Smooth muscle cell (in vitro differentiated cells): ENCODE measurements around the gene KIF5C. TPM values are rescaled to one million over a fixed set of nuclear protein-coding genes. Genes with fewer than 3 reads are reported as not detected.

Experiments used
- DNase-seq: peaks from one replicate; lab custom pipeline; 2025; ENCODE audit not compliant: unreplicated experiment; lab: John Stamatoyannopoulos, UW
- H2AFZ ChIP-seq: fragments of 200-600 bp; sonication (generic); 2 replicates; pipeline ENCODE4 v1.6.0; 2016; ENCODE audit warnings: antibody characterized with exemption, low read depth, mild to moderate bottlenecking
- H3F3A ChIP-seq: fragments of 200-600 bp; sonication (generic); 2 replicates; pipeline ENCODE4 v1.6.0; 2017; ENCODE audit warnings: antibody characterized with exemption, low read depth
- H3K27ac ChIP-seq: fragments of 200-600 bp; sonication (generic); 2 replicates; pipeline ENCODE4 v1.5.1; 2016; ENCODE audit warnings: low read depth, mild to moderate bottlenecking
- H3K27me3 ChIP-seq: fragments of 200-600 bp; sonication (generic); 2 replicates; pipeline ENCODE4 v1.6.1; 2016; ENCODE audit warnings: low read depth, mild to moderate bottlenecking
- H3K36me3 ChIP-seq: fragments of 200-600 bp; sonication (generic); 2 replicates; pipeline ENCODE4 v1.5.1; 2016; ENCODE audit warnings: low read depth
- H3K4me1 ChIP-seq: fragments of 200-600 bp; sonication (generic); 2 replicates; pipeline ENCODE4 v1.5.1; 2016; ENCODE audit warnings: low read depth
- H3K4me2 ChIP-seq: fragments of 200-600 bp; sonication (generic); 2 replicates; pipeline ENCODE4 v1.6.0; 2016; ENCODE audit warnings: mild to moderate bottlenecking
- H3K4me3 ChIP-seq: fragments of 200-600 bp; sonication (generic); 2 replicates; pipeline ENCODE4 v1.5.1; 2016; ENCODE audit warnings: mild to moderate bottlenecking
- H3K79me2 ChIP-seq: fragments of 200-600 bp; sonication (generic); 2 replicates; pipeline ENCODE4 v1.6.0; 2016; ENCODE audit warnings: low read depth, mild to moderate bottlenecking
- H3K9ac ChIP-seq: fragments of 200-600 bp; sonication (generic); 2 replicates; pipeline ENCODE4 v1.6.0; 2016; ENCODE audit warnings: low read depth
- H3K9me3 ChIP-seq: fragments of 200-600 bp; sonication (generic); replicated peaks from 2 replicates; pipeline ENCODE4 v1.5.1; 2016; ENCODE audit warnings: low read depth
- H4K20me1 ChIP-seq: fragments of 200-600 bp; sonication (generic); 2 replicates; pipeline ENCODE4 v1.6.0; 2016; ENCODE audit warnings: low read depth
- CTCF ChIP-seq: fragments of 200-600 bp; sonication (generic); IDR thresholded peaks from 2 replicates; pipeline ENCODE4 v1.5.1; 2017; ENCODE audit warnings: borderline replicate concordance, mild to moderate bottlenecking, antibody characterized with exemption; ENCODE audit not compliant: insufficient read depth, poor library complexity, severe bottlenecking
- WGBS: methylation state at CpG from one replicate; pipeline ENCODE4 v1.1.7; 2016; ENCODE audit warnings: low lambda C conversion rate; 5-methylcytosine and 5-hydroxymethylcytosine counted together
- polyA plus RNA-seq: library from polyadenylated mRNA; unstranded; fragments of >200 nt; fragmentation: Nextera tagmentation; extraction: Ambion mirVana; gene quantifications from 2 replicates; pipeline ENCODE4 v1.2.1, GENCODE V29; 2016
- total RNA-seq: library from RNA; depleted of rRNA; stranded (reverse); fragments of >200 nt; gene quantifications from 2 replicates; pipeline ENCODE4 v1.2.3, GENCODE V29; 2014

KIF5C gene
- total and polyA plus RNA-seq, 2 experiments from 2014 or later = 0.09 to 1.4 TPM

- no peaks in the 10 kb centered on the region for H3F3A ChIP-seq
- no peak for TF ChIP-seq CTCF
- no peaks in the 10 kb centered on the region for H3K79me2 ChIP-seq
- H3K9me3 ChIP-seq = no peaks in the 10 kb centered on the region
- no peak overlapping the region for H3K27ac ChIP-seq
- no peak overlapping the region for H3K4me3 ChIP-seq
- DNase-seq = no peak
- H3K4me2 ChIP-seq = no peak overlapping the region
- no peak overlapping the region for H2AFZ ChIP-seq
- H3K4me1 ChIP-seq = peaks cover 20% of the 10 kb centered on the region
- no peaks in the 10 kb centered on the region for H3K36me3 ChIP-seq
- H4K20me1 ChIP-seq = no peaks in the 10 kb centered on the region
- H3K9ac ChIP-seq = no peak overlapping the region
- H3K27me3 ChIP-seq = peaks cover 32% of the 10 kb centered on the region
These were observed 14.0 kb downstream of the KIF5C start for GRCh38 chr2:148888986-148889385.

- no peaks in the 10 kb centered on the region for H4K20me1 ChIP-seq
- H3K9me3 ChIP-seq = no peaks in the 10 kb centered on the region
- H2AFZ ChIP-seq = no peak overlapping the region
- peaks cover 4% of the 10 kb centered on the region for H3K27me3 ChIP-seq
- H3F3A ChIP-seq = no peaks in the 10 kb centered on the region
- H3K36me3 ChIP-seq = no peaks in the 10 kb centered on the region
- H3K9ac ChIP-seq = no peak overlapping the region
- no peak for DNase-seq
- H3K4me3 ChIP-seq = no peak overlapping the region
- H3K27ac ChIP-seq = no peak overlapping the region
- TF ChIP-seq CTCF = no peak
- peaks cover 7% of the 10 kb centered on the region for H3K4me1 ChIP-seq
- no peak overlapping the region for H3K4me2 ChIP-seq
- no peaks in the 10 kb centered on the region for H3K79me2 ChIP-seq
These were observed 18.9 kb downstream of the KIF5C start for GRCh38 chr2:148893906-148894305.

DNA sequence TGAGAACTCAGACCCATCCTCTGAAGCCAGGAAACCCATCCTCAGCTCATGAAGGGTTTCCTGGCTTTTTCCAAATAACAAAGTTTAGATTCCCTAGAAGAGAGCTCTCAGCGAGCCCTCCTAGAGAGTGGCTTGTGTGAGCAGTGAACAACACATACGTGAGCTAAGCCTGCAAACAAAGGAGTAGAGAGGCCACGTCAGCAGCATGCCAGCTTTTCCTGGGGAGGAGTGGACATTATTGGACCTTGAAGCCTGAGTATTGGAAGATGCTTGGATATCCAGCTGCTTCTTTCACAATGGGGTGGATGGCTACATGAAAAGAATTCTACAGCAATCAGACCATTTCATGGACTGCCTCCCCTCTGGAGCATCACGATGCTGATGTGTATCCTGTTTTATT lies 21.1 kb downstream of the KIF5C start:
- Histone ChIP-seq H3K27me3 (no peaks in the 10 kb centered on the region), H2AFZ (no peak overlapping the region), H3K9me3 (no peaks in the 10 kb centered on the region), H3K4me2 (no peak overlapping the region), H3K36me3 (no peaks in the 10 kb centered on the region), H3K9ac (no peak overlapping the region), H4K20me1 (no peaks in the 10 kb centered on the region), H3K27ac (no peak overlapping the region), H3F3A (no peaks in the 10 kb centered on the region), H3K79me2 (no peaks in the 10 kb centered on the region), H3K4me3 (no peak overlapping the region), H3K4me1 (peaks cover 9% of the 10 kb centered on the region)
- no peak for DNase-seq
- no peak for TF ChIP-seq CTCF
- 91% methylated on average over 4 of the region's 4 CpGs for WGBS

DNA sequence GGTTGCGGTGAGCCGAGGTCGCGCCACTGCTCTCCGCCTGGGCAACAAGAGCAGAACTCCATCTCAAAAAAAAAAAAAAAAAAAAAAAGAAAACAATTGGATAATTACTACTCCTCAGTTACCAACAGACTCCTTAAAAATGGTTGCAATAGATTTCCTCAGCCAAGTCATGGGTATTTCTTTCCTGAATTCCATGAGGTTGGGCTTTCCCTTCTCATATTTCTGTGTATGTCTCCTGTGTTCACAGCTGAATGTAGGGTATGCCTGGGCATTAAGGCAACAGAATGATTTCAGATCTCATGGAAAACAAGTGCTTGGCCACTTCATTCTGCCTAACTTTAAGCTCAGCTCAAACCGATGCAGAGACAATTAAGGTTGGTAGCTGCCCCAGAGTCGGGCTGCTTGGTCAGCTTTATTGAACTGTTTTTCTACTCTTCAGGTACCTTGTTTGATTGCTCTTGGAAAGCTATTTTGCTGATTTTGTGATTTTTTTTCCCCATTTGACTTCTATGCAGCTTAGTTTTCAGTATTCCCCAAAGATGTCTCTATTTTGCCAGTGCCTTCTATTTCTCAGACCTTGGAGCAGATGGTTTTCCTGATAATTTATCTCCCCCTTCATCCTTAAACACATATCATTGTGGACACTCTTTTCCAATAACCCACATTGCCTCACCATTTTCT lies 24.8 kb downstream of the KIF5C start:
- 94% methylated on average over 4 of the region's 7 CpGs for WGBS
- no peak overlapping the region for H3K4me3 ChIP-seq
- no peak overlapping the region for H2AFZ ChIP-seq
- peaks cover 15% of the 10 kb centered on the region for H3K4me1 ChIP-seq
- DNase-seq = no peak
- H3F3A ChIP-seq = no peaks in the 10 kb centered on the region
- no peaks in the 10 kb centered on the region for H3K79me2 ChIP-seq
- no peaks in the 10 kb centered on the region for H3K27me3 ChIP-seq
- no peak overlapping the region for H3K4me2 ChIP-seq
- H3K27ac ChIP-seq = no peak overlapping the region
- H3K9me3 ChIP-seq = no peaks in the 10 kb centered on the region
- TF ChIP-seq CTCF = no peak
- no peaks in the 10 kb centered on the region for H4K20me1 ChIP-seq
- no peaks in the 10 kb centered on the region for H3K36me3 ChIP-seq
- no peak overlapping the region for H3K9ac ChIP-seq
